ENCODE data around the gene PCCA.

- TF ChIP-seq EHMT2 (IDR thresholded peaks at IDR 0.05; ENCODE audit: borderline replicate concordance, low read depth, low read length) (no peak), ZNF281 (CRISPR knock-in tag; IDR thresholded peaks at IDR 0.05; ENCODE audit: borderline replicate concordance) (no peak), JUNB (CRISPR knock-in tag; IDR thresholded peaks at IDR 0.05; ENCODE audit: borderline replicate concordance) (no peak), SATB2 (CRISPR knock-in tag; IDR thresholded peaks at IDR 0.05) (no peak), POLR2AphosphoS5 (IDR thresholded peaks at IDR 0.05; ENCODE audit: low read depth, low read length) (no peak), RAD51 (IDR thresholded peaks at IDR 0.05; ENCODE audit: borderline replicate concordance) (no peak), ZNF670 (CRISPR knock-in tag; IDR thresholded peaks at IDR 0.05; ENCODE audit: borderline replicate concordance) (no peak), ADNP (CRISPR knock-in tag; IDR thresholded peaks at IDR 0.05) (no peak), USF2 (IDR thresholded peaks at IDR 0.05; ENCODE audit: low read depth, low read length) (no peak), USF2 (CRISPR knock-in tag; IDR thresholded peaks at IDR 0.05; ENCODE audit: borderline replicate concordance) (no peak), GFI1 (CRISPR knock-in tag; IDR thresholded peaks at IDR 0.05; ENCODE audit: borderline replicate concordance) (no peak), CTCF (CRISPR knock-in tag; IDR thresholded peaks at IDR 0.05) (no peak), ZMYM3 (CRISPR knock-in tag; IDR thresholded peaks at IDR 0.05) (no peak)
Observed at GRCh38 chr13:100403675-100404074, 314.8 kb downstream of the PCCA start.
